Activated CD4-positive, CD25-positive, alpha-beta regulatory T cell (primary cell): ENCODE results near the gene C4BPB.

Experiments used
- DNase-seq, 4 experiments: peaks; one replicate each; lab custom pipeline; 2025; lab: John Stamatoyannopoulos, UW

The C4BPB gene

GRCh38 chr1:207145401-207146058, 56.9 kb downstream of the C4BPB start:
- DNase-seq = no peak
